AG08395 (cell line): ENCODE results near the gene MROH2B.

Experiments
- DNase-seq: peaks from one replicate; pipeline ENCODE4 v3.0.0; 2012; ENCODE audit warnings: mixed read lengths, low spot score

MROH2B gene

GRCh38 chr5:40972434-40972833 lies 98.7 kb downstream of the MROH2B start:
- DNase-seq: no peak

GRCh38 chr5:40962207-40962955 lies 108.8 kb downstream of the MROH2B start:
- no peak for DNase-seq

GRCh38 chr5:40960037-40960436 lies 111.1 kb downstream of the MROH2B start:
- no peak for DNase-seq

- no peak for DNase-seq
Observed at GRCh38 chr5:40958811-40959210, 112.3 kb downstream of the MROH2B start.

- DNase-seq: no peak
Observed at GRCh38 chr5:40957048-40957447, 114.1 kb downstream of the MROH2B start.

- no peak for DNase-seq
Observed at GRCh38 chr5:40955313-40955712, 115.8 kb downstream of the MROH2B start.
